Left lung (tissue), 10 donors: ENCODE data around the gene SPTBN4. TPM values are rescaled to one million over a fixed set of nuclear protein-coding genes. Genes with fewer than 3 reads are reported as not detected.

Experiments
- ATAC-seq: fragments of 200-7000 bp; cut with Tn5 transposase; one replicate; pipeline ENCODE4 v1.9.1; 2020; ENCODE audit warnings: moderate library complexity
- DNase-seq, 4 donors: peaks; one replicate each; pipeline ENCODE4 v3.0.0-alpha.2; 2013 to 2020
- H3K27ac ChIP-seq, 2 donors: fragments of 200-600 bp; sonication (generic) in 1 of 2; one replicate each; pipeline versions ENCODE4 v1.5.0 to v1.8.0; 2020 to 2021
- H3K27me3 ChIP-seq, 2 donors: fragments of 200-600 bp; sonication (generic) in 1 of 2; one replicate each; pipeline versions ENCODE4 v1.5.0 to v1.8.0; 2020 to 2021
- H3K36me3 ChIP-seq, 2 donors: fragments of 200-600 bp; sonication (generic) in 1 of 2; one replicate each; pipeline versions ENCODE4 v1.5.0 to v1.8.0; 2020 to 2021
- H3K4me1 ChIP-seq, 2 donors: fragments of 200-600 bp; one replicate each; pipeline ENCODE4 v1.8.0; 2021
- H3K4me3 ChIP-seq, 2 donors: fragments of 200-600 bp; sonication (generic) in 1 of 2; one replicate each; pipeline versions ENCODE4 v1.5.0 to v1.8.0; 2020 to 2021; ENCODE audit warnings: mild to moderate bottlenecking in 1 of 2
- H3K9me3 ChIP-seq, 2 donors: fragments of 200-600 bp; sonication (generic) in 1 of 2; one replicate each; pipeline versions ENCODE4 v1.5.0 to v1.8.0; 2020 to 2021
- CTCF ChIP-seq, 2 donors: fragments of 200-600 bp; sonication (generic) in 1 of 2; IDR thresholded peaks; one replicate each; pipeline versions ENCODE4 v1.5.0 to v1.8.0; 2021; ENCODE audit warnings: antibody characterized with exemption in 2 of 2
- intact Hi-C, 2 donors: fragments of 100-400 bp; cut with DNase I; formaldehyde crosslinking; loops; one replicate each; pipeline versions ENCODE4 v1.11.2 to v1.14.2; 2022
- polyA plus RNA-seq, 6 donors: library from polyadenylated mRNA; unstranded; fragments of 120-200 nt; gene quantifications; one replicate each; pipeline ENCODE4 v1.2.1, GENCODE V29; 2013; ENCODE audit not compliant: insufficient read length in 6 of 6
- total RNA-seq, 2 donors: library from RNA; stranded (reverse); fragmentation: NEBNext Ultra II Directional; extraction: Animal tissue kit (Norgen Biotek cat#: 25700); gene quantifications; one replicate each; pipeline ENCODE4 v1.2.1, GENCODE V29; 2021
- donor health status: DM: no; HTN: yes; CAD: no.
- donor health status: DM: no; HTN: no; CAD: no.

SPTBN4 gene
- total and polyA plus RNA-seq, 8 donors: 0.42 to 2.5 (median 1.3) TPM

GRCh38 chr19:40553885-40554857, 87.4 kb downstream of the SPTBN4 start:
- DNase-seq: no peak
- H3K27me3 ChIP-seq: peaks cover 17 to 77% of the 10 kb centered on the region in 2 donors
- peaks cover 0 to 2% of the 10 kb centered on the region in 2 donors for H3K4me1 ChIP-seq
- no peaks in the 10 kb centered on the region for H3K36me3 ChIP-seq
- ATAC-seq: peak; percentile 33
- no peak overlapping the region for H3K4me3 ChIP-seq
- H3K27ac ChIP-seq: no peak overlapping the region
- TF ChIP-seq CTCF (IDR thresholded peaks at IDR 0.05): no peak
- H3K9me3 ChIP-seq: no peaks in the 10 kb centered on the region
- intact Hi-C loops: no loop called here

- TF ChIP-seq CTCF (IDR thresholded peaks at IDR 0.05): no peak
- no peak for DNase-seq
- no peaks in the 10 kb centered on the region for H3K36me3 ChIP-seq
- peaks cover 17 to 79% of the 10 kb centered on the region in 2 donors for H3K27me3 ChIP-seq
- intact Hi-C loops: no loop called here
- H3K27ac ChIP-seq: no peak overlapping the region
- no peak overlapping the region for H3K4me3 ChIP-seq
- ATAC-seq: no peak
- no peaks in the 10 kb centered on the region for H3K4me1 ChIP-seq
- H3K9me3 ChIP-seq: no peaks in the 10 kb centered on the region
Measured at GRCh38 chr19:40555978-40556689, 89.3 kb downstream of the SPTBN4 start.

GRCh38 chr19:40556953-40557530, 90.2 kb downstream of the SPTBN4 start:
- H3K4me3 ChIP-seq: no peak overlapping the region
- H3K9me3 ChIP-seq: no peaks in the 10 kb centered on the region
- no peaks in the 10 kb centered on the region for H3K4me1 ChIP-seq
- no peaks in the 10 kb centered on the region for H3K36me3 ChIP-seq
- no peak for TF ChIP-seq CTCF (IDR thresholded peaks at IDR 0.05)
- intact Hi-C loops: no loop called here
- H3K27ac ChIP-seq: no peak overlapping the region
- no peak for ATAC-seq
- H3K27me3 ChIP-seq: peaks cover 17 to 80% of the 10 kb centered on the region in 2 donors
- peak in 1 of 4 donors; percentile 63 for DNase-seq

- DNase-seq (no peak), ATAC-seq (no peak)
- intact Hi-C loops: no loop called here
Measured at GRCh38 chr19:40559394-40559793, 92.6 kb downstream of the SPTBN4 start.

More at GRCh38 chr19:40559394-40559793, 92.6 kb downstream of the SPTBN4 start:
- no peak for TF ChIP-seq CTCF (IDR thresholded peaks at IDR 0.05)
- Histone ChIP-seq H3K4me1 (no peaks in the 10 kb centered on the region), H3K36me3 (no peaks in the 10 kb centered on the region), H3K9me3 (no peaks in the 10 kb centered on the region), H3K27me3 (peaks cover 6 to 80% of the 10 kb centered on the region in 2 donors), H3K4me3 (no peak overlapping the region), H3K27ac (no peak overlapping the region)
